NCI-H128 (cell line): ENCODE data around the gene FGF14.

Experiments used
- DNase-seq: peaks from one replicate; lab custom pipeline; 2025; ENCODE audit not compliant: unreplicated experiment; lab: John Stamatoyannopoulos, UW

The FGF14 gene

GRCh38 chr13:102401766-102402165, at the start of gene FGF14:
TSS of gene FGF14 (minus strand) at chr13:102402048.
- no peak for DNase-seq

DNA sequence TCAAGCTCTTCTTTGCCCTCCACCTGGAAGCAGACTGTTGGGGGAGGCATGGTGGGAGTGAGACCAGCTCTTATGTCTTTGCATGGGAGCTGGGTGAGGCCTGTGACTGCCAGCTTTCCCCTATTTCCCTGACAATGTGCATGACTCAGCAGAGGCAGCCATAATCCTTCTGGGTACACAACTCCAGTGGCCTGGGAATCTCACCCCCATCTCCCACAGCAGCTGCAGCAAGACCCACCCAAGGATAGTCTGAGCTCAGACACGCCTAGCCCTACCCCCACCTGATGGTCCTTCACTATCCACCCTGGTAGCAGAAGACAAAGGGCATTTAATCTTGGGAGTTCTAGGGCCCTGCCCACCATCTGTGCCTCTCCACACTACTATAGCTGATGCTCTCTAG, 41.4 kb upstream of the FGF14 start:
- no peak for DNase-seq

GRCh38 chr13:102441085-102441484, 39.2 kb upstream of the FGF14 start:
- no peak for DNase-seq

GRCh38 chr13:102440259-102440936, 38.5 kb upstream of the FGF14 start:
- DNase-seq = no peak

DNA sequence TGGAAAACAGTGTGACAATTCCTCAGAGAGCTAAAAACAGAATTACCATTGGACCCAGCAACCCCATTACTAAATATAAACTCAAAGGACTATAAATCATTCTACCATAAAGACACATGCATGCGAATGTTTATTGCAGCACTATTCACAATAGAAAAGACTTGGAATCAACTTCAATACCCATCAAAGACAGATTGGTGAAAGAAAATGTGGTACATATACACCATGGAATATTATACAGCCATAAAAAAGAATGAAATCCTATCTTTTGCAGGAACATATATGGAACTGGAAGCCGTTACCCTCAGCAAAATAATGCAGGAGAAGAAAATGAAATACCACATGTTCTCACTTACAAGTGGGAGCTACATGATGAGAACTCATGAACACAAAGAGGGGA, 20.8 kb upstream of the FGF14 start:
- DNase-seq = no peak

DNA sequence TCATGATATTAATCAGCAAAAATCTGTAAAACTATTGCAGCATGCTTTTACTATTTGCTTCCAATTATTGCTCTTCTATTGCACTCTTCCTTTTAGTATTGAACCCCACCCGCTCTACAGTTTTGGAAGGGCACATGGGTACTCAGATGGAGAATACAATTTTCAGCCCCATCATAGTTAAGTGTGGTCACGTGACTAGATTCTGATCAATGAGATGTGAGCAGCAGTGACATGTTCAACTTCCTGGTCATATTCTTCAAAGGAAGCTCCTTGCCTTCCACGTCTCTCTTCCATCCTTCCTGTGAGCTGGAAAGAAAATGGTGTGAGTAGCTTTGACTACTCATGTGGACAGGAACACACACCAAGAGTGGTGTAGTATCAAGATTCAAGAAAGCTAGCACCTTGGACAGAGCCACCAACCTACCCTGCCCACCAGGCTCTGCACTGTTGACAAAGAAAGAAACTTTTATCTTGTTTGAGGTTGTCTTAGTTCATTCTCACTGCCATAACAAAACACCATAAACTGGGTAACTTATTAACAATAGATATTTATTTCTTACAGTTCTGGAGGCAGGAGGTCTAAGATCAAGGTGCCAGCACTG, 3.8 kb upstream of the FGF14 start:
- no peak for DNase-seq

- no peak for DNase-seq
Measured at GRCh38 chr13:102402290-102402689, 442 bp upstream of the FGF14 start.

- DNase-seq = no peak
Measured at GRCh38 chr13:102401265-102401664, 583 bp downstream of the FGF14 start.

- DNase-seq = no peak
Measured at GRCh38 chr13:102400675-102401145, 1.1 kb downstream of the FGF14 start.

GRCh38 chr13:102399791-102400674, 1.8 kb downstream of the FGF14 start:
- no peak for DNase-seq

- no peak for DNase-seq
Measured at GRCh38 chr13:102395939-102396338, 5.9 kb downstream of the FGF14 start.

DNA sequence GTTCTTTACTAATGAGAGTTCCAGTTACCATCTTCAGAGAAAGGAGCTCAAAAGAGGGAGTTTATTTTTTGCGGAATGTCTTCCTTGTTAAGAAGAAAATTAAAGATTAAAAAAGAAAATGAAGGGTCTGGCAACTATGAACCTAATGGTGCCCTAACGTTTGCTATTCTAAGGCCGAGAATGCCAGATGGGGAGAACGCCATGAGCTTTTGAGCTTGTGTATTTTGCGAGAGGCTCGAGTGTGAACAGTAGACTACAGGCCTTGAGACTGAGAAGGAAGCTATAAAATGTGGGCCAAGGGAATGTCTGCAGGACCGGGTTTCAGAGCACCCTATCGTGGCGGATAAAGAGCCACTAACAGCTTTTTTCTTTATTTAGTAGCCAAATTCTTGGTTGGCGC, 6.7 kb downstream of the FGF14 start:
- no peak for DNase-seq

GRCh38 chr13:102394158-102395053, 7.4 kb downstream of the FGF14 start:
- DNase-seq = peak; percentile 92

DNA sequence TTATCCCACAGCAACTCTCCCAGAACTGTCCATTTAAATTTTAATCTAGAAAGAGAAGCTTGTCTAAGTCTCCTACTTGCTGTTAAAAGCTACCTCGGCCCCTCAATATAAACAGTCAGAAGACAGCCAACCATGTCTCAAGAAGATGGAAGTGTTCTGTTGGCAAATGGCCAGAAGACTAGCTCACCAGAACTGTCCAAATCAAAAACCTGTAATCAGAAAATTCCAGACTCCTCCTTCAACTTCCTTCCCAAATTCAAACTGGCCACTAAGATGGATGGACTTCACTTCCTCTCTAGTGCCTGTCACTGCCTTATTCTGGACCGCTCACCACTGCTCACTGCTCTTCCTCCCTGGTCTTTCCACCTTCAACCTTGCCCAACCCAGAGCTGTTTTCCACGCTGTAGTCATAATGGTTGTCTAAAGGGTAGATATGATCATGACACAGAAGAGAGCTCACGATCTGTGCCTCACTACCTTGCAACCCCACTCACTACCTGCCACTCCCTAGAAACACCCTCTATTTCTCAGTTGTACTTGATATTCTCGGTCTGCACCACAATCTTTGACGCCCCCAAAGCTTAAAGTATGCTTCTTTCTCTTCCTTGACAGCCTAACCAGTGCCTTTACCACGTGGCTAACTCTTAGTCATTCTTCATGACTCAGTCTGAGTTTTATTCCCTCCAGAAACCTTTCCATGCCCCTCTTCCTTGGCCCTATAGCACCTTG, 9.2 kb downstream of the FGF14 start:
- no peak for DNase-seq

DNA sequence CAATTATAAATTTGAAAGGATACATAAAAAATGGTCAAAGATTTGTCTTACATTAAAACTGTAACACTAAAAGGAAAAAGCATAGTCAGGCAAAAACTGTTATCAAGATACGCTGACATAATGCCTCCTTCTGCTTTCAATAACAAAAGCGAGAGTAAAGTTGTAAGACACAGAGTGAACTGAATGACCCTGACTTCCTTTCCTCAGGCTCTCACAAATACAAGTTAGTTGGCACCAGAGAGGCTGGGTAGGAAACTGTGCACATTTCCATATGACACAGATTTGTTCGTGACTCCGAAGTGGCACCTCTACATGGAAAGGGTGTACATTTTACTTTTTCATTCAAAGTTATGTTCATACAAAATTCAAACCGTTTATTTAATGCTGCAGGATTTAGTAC, 15.4 kb downstream of the FGF14 start:
- no peak for DNase-seq

DNA sequence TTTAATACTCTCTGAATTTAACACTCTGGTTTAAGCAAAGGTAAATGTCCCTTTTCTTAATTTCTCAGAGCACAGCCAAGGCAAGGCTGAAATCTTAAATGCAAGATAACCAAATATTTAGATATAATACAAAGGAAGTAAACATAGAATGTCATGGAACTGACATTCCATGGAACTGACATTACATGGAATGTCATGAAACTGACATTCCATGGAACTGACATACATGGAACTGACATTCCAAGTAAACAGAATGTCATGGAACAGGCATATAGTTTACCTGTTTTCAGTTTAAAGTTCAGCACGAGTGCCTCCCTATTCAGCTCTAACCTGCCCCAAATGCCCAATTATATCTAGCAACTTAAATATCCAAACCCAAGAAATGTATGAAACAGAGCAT, 21.8 kb downstream of the FGF14 start:
- no peak for DNase-seq

DNA sequence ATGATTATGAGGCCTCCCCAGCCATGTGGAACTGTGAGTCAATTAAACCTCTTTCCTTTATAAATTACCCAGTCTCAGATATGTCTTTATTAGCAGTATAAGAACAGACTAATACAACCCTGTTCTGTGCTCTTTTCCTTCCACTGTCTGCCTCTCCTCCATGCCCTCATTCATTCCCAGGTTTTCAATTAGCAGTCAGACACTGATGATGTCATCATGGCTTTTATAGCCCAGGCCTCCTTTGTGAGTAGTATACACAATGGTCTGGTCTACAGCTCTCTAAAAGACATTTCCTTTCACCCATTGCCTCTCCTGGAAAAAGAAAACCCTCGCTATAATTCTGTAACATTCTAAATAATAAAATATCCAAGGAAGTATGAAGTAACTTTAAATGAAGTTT, 25.5 kb downstream of the FGF14 start:
- DNase-seq = no peak

DNA sequence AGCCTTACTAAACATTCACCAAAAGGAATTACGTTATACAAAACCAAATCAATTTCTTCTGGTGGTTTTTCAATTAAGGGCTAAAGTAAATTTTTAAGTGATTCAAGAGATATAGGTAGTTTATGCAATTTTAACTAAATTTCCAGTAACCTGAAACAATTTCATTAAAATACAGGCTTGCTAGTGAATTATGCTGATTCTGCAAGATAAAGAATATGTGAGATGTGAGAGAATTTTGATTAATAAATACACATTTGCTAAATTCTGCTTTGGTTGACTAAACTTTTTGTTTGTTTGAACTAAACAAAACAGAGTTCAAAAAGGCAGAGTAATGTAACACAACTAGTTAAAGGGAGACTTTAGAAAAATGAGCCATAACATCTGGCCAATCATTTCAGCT, 27.1 kb downstream of the FGF14 start:
- no peak for DNase-seq

DNA sequence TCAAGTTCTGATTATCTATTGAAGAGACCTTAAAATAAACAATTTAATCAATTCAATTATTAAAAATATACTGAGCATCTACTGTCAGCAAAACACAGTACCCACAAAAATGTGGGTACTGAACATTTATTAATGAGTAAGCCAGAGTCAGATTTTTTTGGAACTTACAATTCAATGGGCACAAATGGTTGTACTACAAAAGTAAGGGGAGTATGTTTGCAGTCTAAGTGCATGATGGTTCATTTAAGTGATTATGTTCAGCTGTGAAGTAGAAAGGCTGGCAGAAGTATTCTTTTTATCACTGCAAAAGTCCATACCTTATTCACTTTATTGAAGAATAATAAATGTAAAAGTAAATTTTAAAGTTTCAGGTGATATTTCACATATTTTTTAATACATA, 27.6 kb downstream of the FGF14 start:
- DNase-seq = no peak

- no peak for DNase-seq
Measured at GRCh38 chr13:102373221-102373620, 28.6 kb downstream of the FGF14 start.
